Astrocyte of the hippocampus (primary cell): ENCODE data around the gene CPVL.

ENCODE experiments used
- DNase-seq: peaks from one replicate; pipeline ENCODE4 v3.0.0; 2011; ENCODE audit warnings: low read depth, low spot score

The CPVL gene

GRCh38 chr7:29044554-29044953 is 101.8 kb downstream of the CPVL start:
- no peak for DNase-seq

GRCh38 chr7:29043576-29043975 is 102.8 kb downstream of the CPVL start:
- DNase-seq = no peak

- no peak for DNase-seq
Measured at GRCh38 chr7:29042824-29043231, 103.5 kb downstream of the CPVL start.

- no peak for DNase-seq
Measured at GRCh38 chr7:29041991-29042390, 104.3 kb downstream of the CPVL start.

- DNase-seq = no peak
Measured at GRCh38 chr7:29040579-29040925, 105.8 kb downstream of the CPVL start.

- DNase-seq = no peak
Measured at GRCh38 chr7:29039821-29040578, 106.3 kb downstream of the CPVL start.

- peak; percentile 35 for DNase-seq
Measured at GRCh38 chr7:29038463-29038862, 107.9 kb downstream of the CPVL start.

GRCh38 chr7:29035044-29035740 is 111.1 kb downstream of the CPVL start:
- peak; percentile 78 for DNase-seq

GRCh38 chr7:29033584-29033983 is 112.8 kb downstream of the CPVL start:
- DNase-seq = no peak

- DNase-seq = no peak
Measured at GRCh38 chr7:29032146-29032545, 114.2 kb downstream of the CPVL start.

- DNase-seq = no peak
Measured at GRCh38 chr7:29030781-29031275, 115.5 kb downstream of the CPVL start.

- no peak for DNase-seq
Measured at GRCh38 chr7:29022291-29022988, 123.9 kb downstream of the CPVL start.

- DNase-seq = no peak
Measured at GRCh38 chr7:29019896-29020295, 126.4 kb downstream of the CPVL start.

- DNase-seq = peak; percentile 12
Measured at GRCh38 chr7:29019387-29019786, 127.0 kb downstream of the CPVL start.

GRCh38 chr7:29017713-29018112 is 128.6 kb downstream of the CPVL start:
- peak; percentile 61 for DNase-seq

GRCh38 chr7:29014725-29015124 is 131.6 kb downstream of the CPVL start:
- DNase-seq = no peak

GRCh38 chr7:29013931-29014330 is 132.4 kb downstream of the CPVL start:
- no peak for DNase-seq

- no peak for DNase-seq
Measured at GRCh38 chr7:29013082-29013695, 133.1 kb downstream of the CPVL start.

GRCh38 chr7:29009947-29010346 is 136.4 kb downstream of the CPVL start:
- DNase-seq = no peak

GRCh38 chr7:29008590-29008989 is 137.7 kb downstream of the CPVL start:
- DNase-seq = no peak

GRCh38 chr7:29007127-29007526 is 139.2 kb downstream of the CPVL start:
- DNase-seq = no peak

GRCh38 chr7:29005829-29006228 is 140.5 kb downstream of the CPVL start:
- no peak for DNase-seq
